Trophoblast cell (in vitro differentiated cells and primary cell): Measurements from ENCODE around the gene SLC43A3.

Experiments used
- DNase-seq, 2 donors: peaks; one replicate each; pipeline ENCODE4 v3.0.0-alpha.2; 2016
- H2AFZ ChIP-seq: 2 replicates; pipeline ENCODE4 v1.6.1; 2013; ENCODE audit warnings: low read length, moderate library complexity, mild to moderate bottlenecking; ENCODE audit not compliant: insufficient read depth, poor library complexity
- H2AK5ac ChIP-seq: 2 replicates; pipeline ENCODE4 v1.6.1; 2013; ENCODE audit warnings: mild to moderate bottlenecking, low read length
- H2BK120ac ChIP-seq: 2 replicates; pipeline ENCODE4 v1.6.1; 2013; ENCODE audit warnings: low read length, mild to moderate bottlenecking, moderate library complexity; ENCODE audit not compliant: insufficient read depth, poor library complexity
- H2BK12ac ChIP-seq: 2 replicates; pipeline ENCODE4 v1.6.1; 2013; ENCODE audit warnings: mild to moderate bottlenecking, low read length, moderate library complexity
- H2BK5ac ChIP-seq: 2 replicates; pipeline ENCODE4 v1.6.1; 2013; ENCODE audit warnings: low read length, low read depth, moderate library complexity, mild to moderate bottlenecking; ENCODE audit not compliant: poor library complexity
- H3K14ac ChIP-seq: 2 replicates; pipeline ENCODE4 v1.6.1; 2013; ENCODE audit warnings: mild to moderate bottlenecking, low read length
- H3K18ac ChIP-seq: 2 replicates; pipeline ENCODE4 v1.6.1; 2013; ENCODE audit warnings: mild to moderate bottlenecking, low read length
- H3K23ac ChIP-seq: 2 replicates; pipeline ENCODE4 v1.6.1; 2013; ENCODE audit warnings: low read length
- H3K27ac ChIP-seq: 2 replicates; pipeline ENCODE4 v1.5.1; 2013; ENCODE audit warnings: low read depth, mild to moderate bottlenecking, inconsistent platforms, low read length, moderate library complexity
- H3K27me3 ChIP-seq: 2 replicates; pipeline ENCODE4 v1.6.1; 2013; ENCODE audit warnings: inconsistent platforms, mild to moderate bottlenecking, low read length, moderate library complexity; ENCODE audit not compliant: insufficient read depth
- H3K36me3 ChIP-seq, 2 experiments: 1 replicate in 1 of 2; 2 replicates in 1 of 2; pipeline ENCODE4 v1.6.1; 2013; ENCODE audit warnings: low read length in 2 of 2, mild to moderate bottlenecking in 2 of 2, moderate library complexity in 1 of 2; ENCODE audit not compliant: insufficient read depth in 2 of 2, control insufficient read depth in 1 of 2
- H3K4ac ChIP-seq: 2 replicates; pipeline ENCODE4 v1.6.1; 2013; ENCODE audit warnings: low read depth, mild to moderate bottlenecking, low read length, moderate library complexity
- H3K4me1 ChIP-seq, 2 experiments: 1 replicate in 1 of 2; 2 replicates in 1 of 2; pipeline ENCODE4 v1.6.1; 2013; ENCODE audit warnings: low read length in 2 of 2, mild to moderate bottlenecking in 2 of 2, moderate library complexity in 1 of 2; ENCODE audit not compliant: insufficient read depth in 2 of 2, control insufficient read depth in 1 of 2
- H3K4me2 ChIP-seq: 2 replicates; pipeline ENCODE4 v1.6.1; 2013; ENCODE audit warnings: inconsistent platforms, mild to moderate bottlenecking, low read length, moderate library complexity
- H3K4me3 ChIP-seq: 2 replicates; pipeline ENCODE4 v1.5.1; 2013; ENCODE audit warnings: mild to moderate bottlenecking, low read depth, low read length, inconsistent platforms
- H3K79me1 ChIP-seq: one replicate; pipeline ENCODE4 v1.6.1; 2013; ENCODE audit warnings: low read length
- H3K79me2 ChIP-seq: 2 replicates; pipeline ENCODE4 v1.6.1; 2013; ENCODE audit warnings: low read length, mild to moderate bottlenecking; ENCODE audit not compliant: control insufficient read depth, insufficient read depth, poor library complexity
- H3K9ac ChIP-seq: 2 replicates; pipeline ENCODE4 v1.6.1; 2013; ENCODE audit warnings: mild to moderate bottlenecking, low read length
- H3K9me3 ChIP-seq: 2 replicates; pipeline ENCODE4 v1.6.1; 2013; ENCODE audit warnings: low read depth, mild to moderate bottlenecking, control low read depth, inconsistent platforms, low read length; ENCODE audit not compliant: insufficient read depth
- H4K12ac ChIP-seq: 2 replicates; pipeline ENCODE4 v1.6.1; 2013; ENCODE audit warnings: low read depth, mild to moderate bottlenecking, low read length, moderate library complexity
- H4K8ac ChIP-seq: 2 replicates; pipeline ENCODE4 v1.6.1; 2013; ENCODE audit warnings: low read depth, mild to moderate bottlenecking, low read length, moderate library complexity
- H4K91ac ChIP-seq: one replicate; pipeline ENCODE4 v1.6.1; 2013; ENCODE audit warnings: low read depth, mild to moderate bottlenecking, low read length, moderate library complexity
- WGBS: extraction: QIAGEN DNeasy Blood & Tissue Kit; methylation state at CpG from one replicate; pipeline ENCODE4 v1.1.7; 2013; ENCODE audit warnings: missing lambda C conversion rate; ENCODE audit not compliant: insufficient read length, insufficient coverage; ENCODE audit errors: extremely low coverage; 5-methylcytosine and 5-hydroxymethylcytosine counted together

SLC43A3 gene

DNA sequence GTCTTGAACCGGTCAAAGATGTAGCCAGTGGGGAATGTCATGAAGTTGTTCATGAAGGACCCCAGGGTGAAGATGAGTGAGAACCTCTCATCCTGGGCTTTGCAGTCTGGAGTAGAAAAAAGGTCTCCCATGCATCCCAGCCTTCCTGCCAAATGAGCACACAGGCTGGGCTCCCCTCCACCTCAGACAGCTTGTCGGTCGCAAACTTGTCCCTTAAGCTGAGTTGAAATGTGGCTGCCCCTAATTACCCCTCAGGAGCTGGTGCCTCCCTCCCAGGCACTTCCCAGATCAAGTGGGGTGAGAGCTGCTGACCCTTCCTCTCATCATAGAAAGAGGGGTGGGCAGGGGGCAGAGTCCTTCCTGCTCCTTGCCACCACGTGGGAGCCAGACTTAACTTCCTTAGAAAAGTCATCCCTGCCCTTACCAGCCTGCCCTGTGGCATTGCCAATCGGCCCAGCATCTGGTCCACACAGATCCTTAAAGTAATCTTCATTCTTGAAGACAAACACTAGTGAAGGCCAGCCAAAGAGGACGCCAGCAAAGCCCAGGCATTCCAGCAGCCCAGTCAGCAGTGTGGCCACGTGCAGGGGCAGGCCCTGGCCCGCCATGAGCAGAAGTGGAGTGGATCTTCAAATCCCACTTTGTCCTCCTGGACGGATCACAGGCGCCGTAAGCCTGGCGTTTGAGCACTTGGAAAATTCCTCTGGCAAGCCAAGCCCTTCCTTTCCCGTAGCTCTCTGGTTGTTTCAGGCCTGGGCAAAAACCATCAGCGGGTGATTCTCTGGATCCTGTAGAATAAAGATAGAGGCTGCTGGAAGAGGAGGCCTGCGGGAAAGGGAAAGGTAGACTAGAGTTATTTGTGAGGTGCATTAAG lies 1.1 kb downstream of the SLC43A3 start:
- no peak overlapping the region for H4K91ac ChIP-seq
- no peak overlapping the region for H3K9ac ChIP-seq
- no peak overlapping the region for H3K14ac ChIP-seq
- H3K4me1 ChIP-seq = peaks cover 6 to 15% of the 10 kb centered on the region in 2 experiments
- WGBS = no CpG with 5 or more reads among the region's 15 CpGs
- H3K4me3 ChIP-seq = no peak overlapping the region
- no peak overlapping the region for H2BK12ac ChIP-seq
- H2BK5ac ChIP-seq = no peak overlapping the region
- H3K79me1 ChIP-seq = peaks cover 4% of the 10 kb centered on the region
- H3K18ac ChIP-seq = no peak overlapping the region
- no peak overlapping the region for H3K4ac ChIP-seq
- peaks cover 3% of the 10 kb centered on the region for H3K79me2 ChIP-seq
- no peak overlapping the region for H4K8ac ChIP-seq
- no peak overlapping the region for H2AFZ ChIP-seq
- peaks cover 2% of the 10 kb centered on the region for H3K27me3 ChIP-seq
- DNase-seq = no peak
- peaks cover 2% of the 10 kb centered on the region for H3K9me3 ChIP-seq
- no peak overlapping the region for H2AK5ac ChIP-seq
- H3K36me3 ChIP-seq = no peaks in the 10 kb centered on the region
- no peak overlapping the region for H3K23ac ChIP-seq
- H4K12ac ChIP-seq = no peak overlapping the region
- no peak overlapping the region for H2BK120ac ChIP-seq
- no peak overlapping the region for H3K4me2 ChIP-seq
- H3K27ac ChIP-seq = no peak overlapping the region

DNA sequence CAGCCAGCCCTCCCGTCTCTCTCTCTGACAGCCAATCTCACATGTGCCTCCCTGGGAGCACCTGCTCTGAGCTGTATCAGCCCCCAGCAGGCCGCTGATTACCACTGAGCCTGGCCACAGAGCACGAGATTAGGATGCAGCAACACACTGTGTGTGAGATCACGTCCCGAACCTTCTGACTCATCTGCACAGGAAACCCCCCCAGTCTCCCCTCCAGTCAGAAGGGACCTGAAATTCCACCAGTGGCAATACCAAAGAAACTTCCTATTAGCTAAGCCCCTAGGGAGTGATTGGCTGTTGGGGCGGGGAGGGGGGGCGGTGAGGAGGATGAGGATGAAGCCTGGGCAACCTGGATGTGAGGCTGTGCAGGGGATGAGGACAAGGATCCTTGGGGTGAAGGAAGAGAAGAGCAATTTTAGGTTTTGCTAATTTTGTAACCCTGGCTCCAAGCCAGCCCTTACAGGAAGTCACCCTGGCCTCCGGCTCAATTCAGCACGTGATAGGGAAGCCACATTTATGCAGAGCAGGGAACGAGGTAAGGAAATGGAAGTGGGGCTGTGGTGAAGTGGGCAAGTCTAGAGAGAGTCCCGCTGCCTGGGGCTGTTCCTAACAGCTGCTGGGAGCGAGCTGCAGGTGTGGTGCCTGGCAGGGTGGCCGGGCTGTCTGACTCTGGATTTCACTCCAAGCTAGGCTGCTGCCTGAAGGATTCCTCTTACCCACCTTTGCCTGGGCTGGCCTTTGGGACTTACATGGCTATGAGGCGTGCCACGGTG lies 1.9 kb downstream of the SLC43A3 start:
- Histone ChIP-seq H2BK5ac (no peak overlapping the region), H3K4me3 (no peak overlapping the region), H3K79me2 (peaks cover 3% of the 10 kb centered on the region), H2AFZ (no peak overlapping the region), H3K23ac (no peak overlapping the region), H3K4me2 (no peak overlapping the region), H3K79me1 (peaks cover 4% of the 10 kb centered on the region), H3K27ac (no peak overlapping the region), H3K14ac (no peak overlapping the region), H3K4me1 (peaks cover 6 to 15% of the 10 kb centered on the region in 2 experiments), H4K91ac (no peak overlapping the region), H3K18ac (no peak overlapping the region), H3K9me3 (peaks cover 2% of the 10 kb centered on the region), H3K9ac (no peak overlapping the region), H3K4ac (no peak overlapping the region), H4K12ac (no peak overlapping the region), H2BK12ac (no peak overlapping the region), H4K8ac (no peak overlapping the region), H3K27me3 (no peaks in the 10 kb centered on the region), H3K36me3 (no peaks in the 10 kb centered on the region), H2BK120ac (no peak overlapping the region), H2AK5ac (no peak overlapping the region)
- DNase-seq = peak; percentile 48 to 54
- WGBS = no CpG with 5 or more reads among the region's 15 CpGs

DNA sequence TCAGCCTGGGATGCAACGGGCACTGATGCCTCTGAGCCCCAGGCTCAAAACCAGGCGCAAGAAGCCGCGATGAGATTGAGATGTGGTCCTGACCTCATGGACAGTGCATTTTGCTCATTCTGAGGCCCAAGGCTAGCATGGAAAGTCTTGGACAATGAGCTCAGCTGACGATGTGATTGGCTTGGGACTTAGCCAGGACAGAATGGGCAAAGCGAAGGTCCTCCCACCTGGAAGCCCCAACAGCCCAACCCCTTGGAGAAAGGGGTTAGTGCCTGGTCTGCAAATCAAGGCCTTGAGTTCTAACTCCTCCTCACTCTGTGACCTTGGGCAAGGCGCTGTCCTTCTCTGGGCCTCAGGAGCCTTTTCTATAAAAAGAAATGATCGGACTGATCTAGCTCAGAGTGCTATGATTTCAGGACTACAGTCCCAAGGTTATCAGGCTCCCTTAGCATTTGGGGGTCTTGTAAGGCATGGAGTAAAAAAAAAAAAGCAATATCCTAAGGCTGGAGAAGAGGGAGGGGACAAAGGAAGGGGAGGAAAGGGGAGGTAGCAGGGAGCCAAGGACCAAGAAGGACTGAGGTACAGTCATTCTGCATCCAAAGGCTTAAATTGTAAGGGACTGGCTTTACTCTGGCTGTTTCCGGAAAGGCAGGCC lies 2.7 kb downstream of the SLC43A3 start:
- no peak overlapping the region for H4K91ac ChIP-seq
- no peak overlapping the region for H2AK5ac ChIP-seq
- no CpG with 5 or more reads among the region's 9 CpGs for WGBS
- H3K18ac ChIP-seq = no peak overlapping the region
- H2BK120ac ChIP-seq = no peak overlapping the region
- DNase-seq = no peak
- H3K79me1 ChIP-seq = peaks cover 4% of the 10 kb centered on the region
- no peaks in the 10 kb centered on the region for H3K36me3 ChIP-seq
- H3K4me1 ChIP-seq = peaks cover 6 to 15% of the 10 kb centered on the region in 2 experiments
- H3K4me2 ChIP-seq = no peak overlapping the region
- no peaks in the 10 kb centered on the region for H3K27me3 ChIP-seq
- no peak overlapping the region for H2BK12ac ChIP-seq
- H4K8ac ChIP-seq = no peak overlapping the region
- no peak overlapping the region for H2AFZ ChIP-seq
- H2BK5ac ChIP-seq = no peak overlapping the region
- no peak overlapping the region for H3K23ac ChIP-seq
- H3K14ac ChIP-seq = no peak overlapping the region
- H4K12ac ChIP-seq = no peak overlapping the region
- peaks cover 2% of the 10 kb centered on the region for H3K9me3 ChIP-seq
- no peak overlapping the region for H3K27ac ChIP-seq
- H3K4me3 ChIP-seq = no peak overlapping the region
- H3K79me2 ChIP-seq = peaks cover 3% of the 10 kb centered on the region
- no peak overlapping the region for H3K4ac ChIP-seq
- no peak overlapping the region for H3K9ac ChIP-seq

DNA sequence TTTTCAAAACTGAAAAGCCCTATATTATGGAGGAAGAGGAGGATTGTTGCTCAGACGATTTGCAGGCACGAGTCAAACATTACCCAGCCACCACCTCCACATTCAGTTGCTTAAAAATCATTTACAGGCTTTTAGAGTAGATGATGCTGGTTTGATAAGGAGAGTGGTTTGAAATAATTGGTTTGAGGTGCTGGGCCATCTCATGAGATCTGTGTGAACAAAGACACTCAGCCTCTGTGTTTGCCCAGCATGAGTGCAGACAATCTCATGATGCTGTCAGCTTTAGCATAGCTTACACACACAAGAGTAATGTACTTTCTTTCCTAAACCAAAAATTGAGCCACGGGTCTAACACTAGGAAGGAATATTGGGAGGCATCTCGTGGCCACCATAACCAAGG lies 4.3 kb downstream of the SLC43A3 start:
- Histone ChIP-seq H2BK12ac (no peak overlapping the region), H3K9ac (no peak overlapping the region), H3K4ac (no peak overlapping the region), H2AFZ (no peak overlapping the region), H3K27ac (no peak overlapping the region), H4K8ac (no peak overlapping the region), H3K4me2 (no peak overlapping the region), H2AK5ac (no peak overlapping the region), H3K79me2 (peaks cover 3% of the 10 kb centered on the region), H3K79me1 (peaks cover 4% of the 10 kb centered on the region), H3K23ac (no peak overlapping the region), H3K18ac (no peak overlapping the region), H2BK5ac (no peak overlapping the region), H3K4me3 (no peak overlapping the region), H3K27me3 (no peaks in the 10 kb centered on the region), H2BK120ac (no peak overlapping the region), H4K12ac (no peak overlapping the region), H3K14ac (no peak overlapping the region), H3K9me3 (peaks cover 2% of the 10 kb centered on the region), H4K91ac (no peak overlapping the region), H3K4me1 (peaks cover 6 to 15% of the 10 kb centered on the region in 2 experiments), H3K36me3 (peaks cover 0 to under 1% of the 10 kb centered on the region in 2 experiments)
- DNase-seq = no peak
- WGBS = no CpG with 5 or more reads among the region's 4 CpGs
